Measurements from ENCODE around the gene ST7.
"Not testable (repeated sequence)": the region's sequence is repeated elsewhere in the genome, so short reads cannot be mapped to it uniquely, and the experiment has no call there.

Gene ST7

GRCh38 chr7:117009705-117010361, 56.5 kb downstream of the ST7 start:
- no peak for DNase-seq (ENCODE audit: low read depth)

DNA sequence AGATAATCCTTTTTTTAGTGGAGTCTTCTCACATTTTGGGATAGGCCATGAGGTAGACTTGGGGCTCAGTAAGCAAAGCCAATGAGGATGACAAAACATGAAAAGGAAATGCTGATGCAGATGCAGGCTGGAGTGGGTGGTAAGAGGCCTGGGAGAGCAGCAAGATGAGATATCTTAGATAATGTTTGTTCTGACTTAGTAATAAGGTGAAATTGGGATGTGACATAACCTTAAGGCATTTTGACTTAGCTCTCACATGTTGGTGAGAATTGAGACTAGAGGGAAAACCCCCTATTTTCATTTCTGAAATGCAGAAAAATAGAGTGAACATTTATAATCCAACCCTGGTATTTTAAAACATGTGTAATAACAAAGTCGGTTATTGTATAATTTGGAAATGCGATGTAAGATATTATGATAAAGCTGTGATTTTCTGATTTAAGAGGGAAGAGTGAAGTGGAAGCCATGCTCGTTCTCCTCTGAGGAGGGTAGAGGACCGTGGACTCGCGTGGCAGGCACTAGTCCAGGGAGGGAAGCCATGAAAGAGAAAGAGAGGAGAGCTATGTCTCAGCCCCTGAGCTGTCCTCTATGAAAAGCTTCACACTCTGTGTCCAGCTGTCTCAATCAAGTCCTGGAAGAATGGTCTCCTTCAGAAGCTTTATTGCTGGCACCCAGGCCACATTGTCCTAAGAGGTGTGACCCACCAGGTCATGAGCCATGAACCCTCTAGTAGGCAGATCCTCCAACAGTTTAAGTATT, 57.3 kb downstream of the ST7 start:
- DNase-seq (ENCODE audit: low read depth), result no peak

GRCh38 chr7:117011419-117012260, 58.3 kb downstream of the ST7 start:
- DNase-seq (ENCODE audit: low read depth), result no peak

DNA sequence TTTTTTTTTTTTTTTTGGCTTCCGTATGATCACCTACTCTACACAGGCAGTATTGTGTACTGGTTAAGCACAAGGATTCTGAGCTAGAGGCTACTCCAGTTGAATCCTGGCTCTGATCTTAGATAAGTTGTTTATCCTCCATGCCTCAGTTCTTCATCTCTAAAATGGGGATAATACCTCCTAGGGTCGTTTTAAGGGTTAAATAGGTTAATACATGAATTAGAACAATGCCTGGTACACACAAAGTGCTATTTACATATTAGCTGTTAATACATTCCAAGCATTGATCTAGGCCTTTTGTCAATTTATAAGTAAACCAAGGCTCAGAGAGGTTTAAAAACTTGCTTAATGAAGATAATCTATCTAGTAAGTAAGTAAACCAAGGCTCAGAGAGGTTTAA, 59.0 kb downstream of the ST7 start:
- no peak for DNase-seq (ENCODE audit: low read depth)

- DNase-seq (ENCODE audit: low read depth), result no peak
Measured at GRCh38 chr7:117012696-117013095, 59.4 kb downstream of the ST7 start.

DNA sequence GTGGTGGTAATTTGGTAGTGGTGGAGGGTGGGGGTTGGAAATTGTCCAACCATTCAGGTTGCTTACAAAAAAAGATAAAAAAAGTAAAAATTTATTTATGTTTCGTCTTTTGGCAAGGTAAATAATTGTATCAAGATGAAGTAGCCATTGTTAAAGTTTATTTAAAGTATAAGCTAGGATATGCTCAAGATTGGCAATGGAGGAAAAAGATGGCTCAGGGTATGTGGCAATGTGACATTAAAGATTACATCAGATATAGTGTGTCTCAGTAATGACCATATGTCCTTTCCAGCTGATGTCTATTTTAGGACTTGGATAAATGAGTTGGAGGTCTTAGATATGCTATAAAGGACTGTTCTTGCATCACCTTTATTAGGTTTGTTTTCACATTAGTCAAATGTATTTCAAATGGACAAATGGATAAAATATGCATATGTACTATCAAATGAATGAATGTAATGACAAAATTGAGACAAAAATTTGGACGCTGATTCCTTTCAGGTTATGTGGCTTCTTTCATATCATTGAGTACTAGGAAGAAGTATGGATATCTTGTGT, 60.9 kb downstream of the ST7 start:
- no peak for DNase-seq (ENCODE audit: low read depth)

DNA sequence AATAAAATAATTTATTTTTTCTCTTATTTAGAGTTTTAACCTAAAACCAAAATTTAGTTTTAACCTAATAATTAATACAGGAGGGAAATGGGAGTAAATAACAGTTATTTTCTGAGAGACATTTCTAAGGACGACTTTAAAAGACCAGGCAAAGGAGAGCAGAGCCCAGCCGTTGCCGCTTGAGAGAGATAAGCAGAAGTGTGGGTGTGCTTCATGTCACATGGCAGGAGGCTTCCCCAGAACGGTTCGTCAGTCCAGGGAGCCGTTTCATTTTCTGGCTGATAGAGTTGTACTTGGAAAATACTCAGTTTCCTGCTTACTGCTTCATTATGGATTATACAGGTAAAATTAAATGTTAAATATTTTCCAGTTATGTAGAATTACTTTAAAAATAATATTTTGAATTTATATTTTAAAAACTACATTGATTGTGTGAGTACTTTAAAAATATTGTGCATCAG, 61.4 kb downstream of the ST7 start:
- no peak for DNase-seq (ENCODE audit: low read depth)

GRCh38 chr7:117015258-117016184, 62.2 kb downstream of the ST7 start:
- DNase-seq (ENCODE audit: low read depth), result no peak

DNA sequence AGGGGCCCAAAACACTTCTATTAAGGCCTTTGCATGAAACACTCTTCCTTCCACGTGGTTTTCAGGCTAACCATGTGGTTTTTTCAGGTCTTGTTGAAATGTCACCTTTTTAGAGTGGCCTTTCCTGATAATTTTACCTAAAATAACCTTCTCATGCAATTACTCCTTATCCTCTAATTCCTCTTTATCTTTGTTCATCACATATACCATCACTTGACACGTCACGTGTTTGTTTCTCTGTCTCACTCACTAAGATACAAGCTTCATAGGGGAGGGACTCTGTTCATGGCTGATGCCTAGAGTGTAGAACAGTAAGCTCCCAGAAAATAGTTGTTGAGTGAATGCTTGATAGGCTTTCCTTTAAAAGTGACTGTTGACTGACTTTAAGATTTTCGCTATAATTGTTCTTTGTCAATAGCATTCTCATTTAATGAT, 63.7 kb downstream of the ST7 start:
- DNase-seq (ENCODE audit: low read depth), result no peak

- DNase-seq (ENCODE audit: low read depth), result no peak
Measured at GRCh38 chr7:117017702-117018266, 64.5 kb downstream of the ST7 start.

GRCh38 chr7:117018713-117019112, 65.4 kb downstream of the ST7 start:
- no peak for DNase-seq (ENCODE audit: low read depth)

- no peak for DNase-seq (ENCODE audit: low read depth)
Measured at GRCh38 chr7:117019287-117019686, 66.0 kb downstream of the ST7 start.

GRCh38 chr7:117019786-117020590, 66.7 kb downstream of the ST7 start:
- no peak for DNase-seq (ENCODE audit: low read depth)

GRCh38 chr7:117020591-117020973, 67.3 kb downstream of the ST7 start:
- no peak for DNase-seq (ENCODE audit: low read depth)

DNA sequence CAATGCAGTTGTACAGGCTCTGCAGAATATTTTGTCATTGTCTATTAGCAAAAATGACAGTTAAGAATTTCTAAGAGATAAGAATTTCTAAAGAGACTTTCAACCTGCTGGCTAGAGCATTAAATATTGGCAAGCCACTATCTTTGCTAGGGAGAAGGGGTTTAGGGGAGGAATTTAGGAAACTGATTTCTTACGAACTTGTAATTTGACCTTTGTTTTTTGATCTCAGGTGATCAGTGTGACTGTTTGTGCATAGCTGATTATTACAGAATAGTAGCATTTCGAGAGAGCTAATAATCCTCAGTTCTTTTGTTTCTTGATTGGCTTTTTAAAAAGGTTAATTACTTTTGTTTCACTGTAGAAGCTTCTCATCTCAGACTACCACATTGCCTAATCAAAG, 68.1 kb downstream of the ST7 start:
- no peak for DNase-seq (ENCODE audit: low read depth)

DNA sequence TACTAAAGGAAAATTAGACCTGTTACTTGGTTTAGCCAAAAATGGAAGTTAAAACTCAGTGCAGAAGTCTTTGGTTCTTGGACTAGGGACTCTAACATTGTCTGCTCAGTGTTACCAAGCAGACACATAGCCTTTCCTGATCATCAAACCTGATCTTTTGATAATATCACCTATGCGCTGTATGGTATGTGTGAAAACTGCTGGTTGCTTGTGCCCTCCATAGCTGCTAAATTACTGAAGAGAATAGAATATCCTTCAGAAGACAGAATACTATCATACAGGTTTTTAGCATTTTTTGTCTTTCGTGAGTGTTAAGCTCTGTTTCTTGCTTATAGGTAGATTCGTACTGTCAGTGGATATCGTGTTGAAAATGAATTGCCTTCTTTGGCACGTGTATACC, 68.7 kb downstream of the ST7 start:
- DNase-seq (ENCODE audit: low read depth), result no peak

GRCh38 chr7:117023325-117023854, 70.1 kb downstream of the ST7 start:
- DNase-seq (ENCODE audit: low read depth), result no peak

DNA sequence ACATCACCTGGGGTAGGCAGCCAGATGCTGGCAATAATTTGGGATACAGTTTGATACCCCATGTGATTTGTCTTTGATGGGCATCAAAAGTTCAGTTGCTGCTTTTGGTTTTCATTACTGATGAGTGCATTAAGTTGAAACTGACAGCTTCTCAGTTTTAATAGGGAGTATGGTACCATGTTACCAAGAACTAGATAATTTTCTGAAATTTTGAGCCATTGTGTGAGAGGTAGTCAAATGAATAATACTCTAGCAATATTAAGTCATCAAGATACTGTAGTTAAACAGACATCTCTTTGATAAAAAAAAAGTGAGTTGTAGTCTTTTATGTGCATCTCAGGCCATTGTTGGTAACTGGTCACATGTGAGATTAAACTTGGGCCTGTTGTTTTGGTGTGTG, 71.5 kb downstream of the ST7 start:
- DNase-seq (ENCODE audit: low read depth), result no peak

- no peak for DNase-seq (ENCODE audit: low read depth)
Measured at GRCh38 chr7:117025891-117026290, 72.6 kb downstream of the ST7 start.

GRCh38 chr7:117030346-117030745, 77.0 kb downstream of the ST7 start:
- DNase-seq (ENCODE audit: low read depth), result not testable (repeated sequence)

Measured in stimulated activated CD8-positive, alpha-beta memory T cell treated with anti-CD3 and anti-CD28 coated beads, Interleukin-12 subunit alpha, Interleukin-12 subunit beta, amount 100 ng/mL, for 1 hour (primary cell).